ENCODE results near the gene SP2.

SP2 gene

GRCh38 chr17:47867813-47868533 is 28.1 kb upstream of the SP2 start:
- no peak overlapping the region for H4K12ac ChIP-seq (ENCODE audit: low read depth, low read length)
- H3K9me3 ChIP-seq (ENCODE audit: insufficient read depth, low read depth, low read length) = no peaks in the 10 kb centered on the region
- H2BK12ac ChIP-seq (ENCODE audit: low read length) = peak overlapping the region; percentile 7
- H3K36me3 ChIP-seq (ENCODE audit: control insufficient read depth in 1 of 2, insufficient read depth in 2 of 2, low read length in 2 of 2) = no peaks in the 10 kb centered on the region
- H3K27ac ChIP-seq (ENCODE audit: low read depth, low read length) = no peak overlapping the region
- H2BK5ac ChIP-seq (ENCODE audit: low read depth, low read length, poor library complexity) = no peak overlapping the region
- peak overlapping the region; percentile 15 for H4K8ac ChIP-seq (ENCODE audit: low read depth, low read length)
- H3K23ac ChIP-seq (ENCODE audit: low read length) = no peak overlapping the region
- no peak overlapping the region for H2AFZ ChIP-seq (ENCODE audit: insufficient read depth, low read length, poor library complexity)
- peaks cover 22% of the 10 kb centered on the region for H3K79me1 ChIP-seq (ENCODE audit: low read length)
- no peak overlapping the region for H3K18ac ChIP-seq (ENCODE audit: low read length)
- no peak overlapping the region for H3K4ac ChIP-seq (ENCODE audit: low read depth, low read length)
- WGBS (ENCODE audit: extremely low coverage, insufficient coverage, insufficient read length) = no CpG with 5 or more reads among the region's 11 CpGs
- DNase-seq = no peak
- no peak overlapping the region for H3K4me3 ChIP-seq (ENCODE audit: low read depth, low read length)
- peak overlapping the region; percentile 57 for H2BK120ac ChIP-seq (ENCODE audit: insufficient read depth, low read length, poor library complexity)
- no peaks in the 10 kb centered on the region for H3K27me3 ChIP-seq (ENCODE audit: insufficient read depth, low read length)
- no peak overlapping the region for H3K9ac ChIP-seq (ENCODE audit: low read length)
- peak overlapping the region; percentile 71 for H4K91ac ChIP-seq (ENCODE audit: low read depth, low read length)
- peak overlapping the region; percentile 26 for H2AK5ac ChIP-seq (ENCODE audit: low read length)
- H3K4me2 ChIP-seq (ENCODE audit: low read length) = no peak overlapping the region
- no peak overlapping the region for H3K14ac ChIP-seq (ENCODE audit: low read length)
- peaks cover 2% of the 10 kb centered on the region for H3K79me2 ChIP-seq (ENCODE audit: control insufficient read depth, insufficient read depth, low read length, poor library complexity)
- H3K4me1 ChIP-seq (ENCODE audit: control insufficient read depth in 1 of 2, insufficient read depth in 2 of 2, low read length in 2 of 2) = peaks cover 27 to 28% of the 10 kb centered on the region in 2 experiments

GRCh38 chr17:47869114-47869513 is 26.9 kb upstream of the SP2 start:
- no peak overlapping the region for H3K4me2 ChIP-seq (ENCODE audit: low read length)
- H3K27ac ChIP-seq (ENCODE audit: low read depth, low read length) = peak overlapping the region; percentile 30
- no peak overlapping the region for H2BK12ac ChIP-seq (ENCODE audit: low read length)
- H3K4ac ChIP-seq (ENCODE audit: low read depth, low read length) = no peak overlapping the region
- no peak overlapping the region for H3K4me3 ChIP-seq (ENCODE audit: low read depth, low read length)
- no peak overlapping the region for H3K14ac ChIP-seq (ENCODE audit: low read length)
- no peak overlapping the region for H3K9ac ChIP-seq (ENCODE audit: low read length)
- H3K9me3 ChIP-seq (ENCODE audit: insufficient read depth, low read depth, low read length) = no peaks in the 10 kb centered on the region
- no peak overlapping the region for H4K12ac ChIP-seq (ENCODE audit: low read depth, low read length)
- WGBS (ENCODE audit: extremely low coverage, insufficient coverage, insufficient read length) = no CpG with 5 or more reads among the region's 2 CpGs
- DNase-seq = no peak
- H2AK5ac ChIP-seq (ENCODE audit: low read length) = no peak overlapping the region
- peak overlapping the region; percentile 71 for H4K91ac ChIP-seq (ENCODE audit: low read depth, low read length)
- no peaks in the 10 kb centered on the region for H3K27me3 ChIP-seq (ENCODE audit: insufficient read depth, low read length)
- peak overlapping the region; percentile 20 for H2BK120ac ChIP-seq (ENCODE audit: insufficient read depth, low read length, poor library complexity)
- H3K23ac ChIP-seq (ENCODE audit: low read length) = no peak overlapping the region
- peak overlapping the region; percentile 22 for H4K8ac ChIP-seq (ENCODE audit: low read depth, low read length)
- peaks cover 28% of the 10 kb centered on the region for H3K79me1 ChIP-seq (ENCODE audit: low read length)
- H3K36me3 ChIP-seq (ENCODE audit: control insufficient read depth in 1 of 2, insufficient read depth in 2 of 2, low read length in 2 of 2) = no peaks in the 10 kb centered on the region
- H2BK5ac ChIP-seq (ENCODE audit: low read depth, low read length, poor library complexity) = no peak overlapping the region
- H3K79me2 ChIP-seq (ENCODE audit: control insufficient read depth, insufficient read depth, low read length, poor library complexity) = peaks cover 2% of the 10 kb centered on the region
- H3K18ac ChIP-seq (ENCODE audit: low read length) = no peak overlapping the region
- peaks cover 31 to 35% of the 10 kb centered on the region in 2 experiments for H3K4me1 ChIP-seq (ENCODE audit: control insufficient read depth in 1 of 2, insufficient read depth in 2 of 2, low read length in 2 of 2)
- H2AFZ ChIP-seq (ENCODE audit: insufficient read depth, low read length, poor library complexity) = no peak overlapping the region

GRCh38 chr17:47870056-47870455 is 26.0 kb upstream of the SP2 start:
- no CpG with 5 or more reads among the region's 1 CpG for WGBS (ENCODE audit: extremely low coverage, insufficient coverage, insufficient read length)

GRCh38 chr17:47871048-47871447 is 25.0 kb upstream of the SP2 start:
- H3K27ac ChIP-seq (ENCODE audit: low read depth, low read length) = no peak overlapping the region
- no peak for DNase-seq
- no peaks in the 10 kb centered on the region for H3K27me3 ChIP-seq (ENCODE audit: insufficient read depth, low read length)
- no peak overlapping the region for H4K12ac ChIP-seq (ENCODE audit: low read depth, low read length)
- no peak overlapping the region for H3K23ac ChIP-seq (ENCODE audit: low read length)
- H2AK5ac ChIP-seq (ENCODE audit: low read length) = no peak overlapping the region
- H3K79me2 ChIP-seq (ENCODE audit: control insufficient read depth, insufficient read depth, low read length, poor library complexity) = peaks cover 2% of the 10 kb centered on the region
- H3K79me1 ChIP-seq (ENCODE audit: low read length) = peaks cover 33% of the 10 kb centered on the region
- H3K18ac ChIP-seq (ENCODE audit: low read length) = no peak overlapping the region
- peaks cover 40 to 45% of the 10 kb centered on the region in 2 experiments for H3K4me1 ChIP-seq (ENCODE audit: control insufficient read depth in 1 of 2, insufficient read depth in 2 of 2, low read length in 2 of 2)
- H2AFZ ChIP-seq (ENCODE audit: insufficient read depth, low read length, poor library complexity) = no peak overlapping the region
- H3K9ac ChIP-seq (ENCODE audit: low read length) = no peak overlapping the region
- H4K91ac ChIP-seq (ENCODE audit: low read depth, low read length) = no peak overlapping the region
- no peak overlapping the region for H2BK5ac ChIP-seq (ENCODE audit: low read depth, low read length, poor library complexity)
- H2BK12ac ChIP-seq (ENCODE audit: low read length) = no peak overlapping the region
- H4K8ac ChIP-seq (ENCODE audit: low read depth, low read length) = no peak overlapping the region
- no peak overlapping the region for H3K4me3 ChIP-seq (ENCODE audit: low read depth, low read length)
- H3K4me2 ChIP-seq (ENCODE audit: low read length) = no peak overlapping the region
- H3K36me3 ChIP-seq (ENCODE audit: control insufficient read depth in 1 of 2, insufficient read depth in 2 of 2, low read length in 2 of 2) = no peaks in the 10 kb centered on the region
- no peak overlapping the region for H3K4ac ChIP-seq (ENCODE audit: low read depth, low read length)
- no peaks in the 10 kb centered on the region for H3K9me3 ChIP-seq (ENCODE audit: insufficient read depth, low read depth, low read length)
- H3K14ac ChIP-seq (ENCODE audit: low read length) = no peak overlapping the region
- no peak overlapping the region for H2BK120ac ChIP-seq (ENCODE audit: insufficient read depth, low read length, poor library complexity)

More at GRCh38 chr17:47870056-47870455, 26.0 kb upstream of the SP2 start:
- Histone ChIP-seq H3K79me1 (ENCODE audit: low read length) (peaks cover 28% of the 10 kb centered on the region), H2BK12ac (ENCODE audit: low read length) (no peak overlapping the region), H3K4me3 (ENCODE audit: low read depth, low read length) (no peak overlapping the region), H4K12ac (ENCODE audit: low read depth, low read length) (no peak overlapping the region), H2AFZ (ENCODE audit: insufficient read depth, low read length, poor library complexity) (no peak overlapping the region), H3K27ac (ENCODE audit: low read depth, low read length) (no peak overlapping the region), H3K27me3 (ENCODE audit: insufficient read depth, low read length) (no peaks in the 10 kb centered on the region), H3K4ac (ENCODE audit: low read depth, low read length) (no peak overlapping the region), H2BK120ac (ENCODE audit: insufficient read depth, low read length, poor library complexity) (no peak overlapping the region), H3K9ac (ENCODE audit: low read length) (no peak overlapping the region), H4K91ac (ENCODE audit: low read depth, low read length) (peak overlapping the region; percentile 61), H3K23ac (ENCODE audit: low read length) (no peak overlapping the region), H3K4me2 (ENCODE audit: low read length) (no peak overlapping the region), H3K79me2 (ENCODE audit: control insufficient read depth, insufficient read depth, low read length, poor library complexity) (peaks cover 2% of the 10 kb centered on the region), H2AK5ac (ENCODE audit: low read length) (no peak overlapping the region), H3K18ac (ENCODE audit: low read length) (no peak overlapping the region), H3K9me3 (ENCODE audit: insufficient read depth, low read depth, low read length) (no peaks in the 10 kb centered on the region), H3K36me3 (ENCODE audit: control insufficient read depth in 1 of 2, insufficient read depth in 2 of 2, low read length in 2 of 2) (no peaks in the 10 kb centered on the region), H4K8ac (ENCODE audit: low read depth, low read length) (no peak overlapping the region), H2BK5ac (ENCODE audit: low read depth, low read length, poor library complexity) (no peak overlapping the region), H3K14ac (ENCODE audit: low read length) (no peak overlapping the region), H3K4me1 (ENCODE audit: control insufficient read depth in 1 of 2, insufficient read depth in 2 of 2, low read length in 2 of 2) (peaks cover 33 to 37% of the 10 kb centered on the region in 2 experiments)
- no peak for DNase-seq

Measured in trophoblast cell (in vitro differentiated cells and primary cell).